Stimulated activated CD4-positive, alpha-beta T cell treated with anti-CD3 and anti-CD28 coated beads, Interleukin-4, amount 100 ng/mL, for 24 hours (primary cell): ENCODE measurements around the gene UBE2F.
A peak's percentile ranks its signal among the peaks of the same experiment; 100 is the strongest.

ENCODE experiments used
- DNase-seq: peaks from one replicate; pipeline ENCODE4 v3.0.0-alpha.2; 2020

The UBE2F gene

GRCh38 chr2:237966565-237967462, at the start of gene UBE2F:
Gene UBE2F (plus strand): TSS chr2:237967014. CDS start chr2:237973108, 6,094 bp downstream.
- peak; percentile 98 for DNase-seq

GRCh38 chr2:237917696-237918374, 49.0 kb upstream of the UBE2F start:
- no peak for DNase-seq

- DNase-seq, result no peak
Measured at GRCh38 chr2:237919593-237919992, 47.2 kb upstream of the UBE2F start.

GRCh38 chr2:237920673-237921072, 46.1 kb upstream of the UBE2F start:
- DNase-seq, result no peak

GRCh38 chr2:237921967-237922492, 44.8 kb upstream of the UBE2F start:
- no peak for DNase-seq

GRCh38 chr2:237922641-237923361, 44.0 kb upstream of the UBE2F start:
- DNase-seq, result peak; percentile 37

GRCh38 chr2:237923481-237924163, 43.2 kb upstream of the UBE2F start:
- DNase-seq, result peak; percentile 84

- DNase-seq, result no peak
Measured at GRCh38 chr2:237924164-237924534, 42.7 kb upstream of the UBE2F start.

- DNase-seq, result no peak
Measured at GRCh38 chr2:237927135-237927534, 39.7 kb upstream of the UBE2F start.

- no peak for DNase-seq
Measured at GRCh38 chr2:237927986-237928385, 38.8 kb upstream of the UBE2F start.

GRCh38 chr2:237929979-237930378, 36.8 kb upstream of the UBE2F start:
- DNase-seq, result no peak

- DNase-seq, result no peak
Measured at GRCh38 chr2:237931205-237931721, 35.6 kb upstream of the UBE2F start.

- DNase-seq, result no peak
Measured at GRCh38 chr2:237932731-237933131, 34.1 kb upstream of the UBE2F start.

GRCh38 chr2:237934186-237934585, 32.6 kb upstream of the UBE2F start:
- DNase-seq, result no peak

- DNase-seq, result no peak
Measured at GRCh38 chr2:237935740-237936452, 30.9 kb upstream of the UBE2F start.

GRCh38 chr2:237939251-237939650, 27.6 kb upstream of the UBE2F start:
- DNase-seq, result no peak

GRCh38 chr2:237940828-237941227, 26.0 kb upstream of the UBE2F start:
- no peak for DNase-seq

GRCh38 chr2:237941239-237941638, 25.6 kb upstream of the UBE2F start:
- no peak for DNase-seq

GRCh38 chr2:237942513-237942899, 24.3 kb upstream of the UBE2F start:
- DNase-seq, result no peak

GRCh38 chr2:237943395-237944094, 23.3 kb upstream of the UBE2F start:
- DNase-seq, result no peak

GRCh38 chr2:237944302-237944701, 22.5 kb upstream of the UBE2F start:
- DNase-seq, result no peak
